ENCODE measurements around the gene SLC43A3.

Gene SLC43A3

GRCh38 chr11:57427727-57428082 lies 784 bp upstream of the SLC43A3 start:
- no peak for DNase-seq (ENCODE audit: low read depth, low spot score)

- DNase-seq (ENCODE audit: low read depth, low spot score): no peak
Observed at GRCh38 chr11:57426439-57426928, 437 bp downstream of the SLC43A3 start.

GRCh38 chr11:57425565-57426438 lies 1.1 kb downstream of the SLC43A3 start:
- no peak for DNase-seq (ENCODE audit: low read depth, low spot score)

- peak; percentile 43 for DNase-seq (ENCODE audit: low read depth, low spot score)
Observed at GRCh38 chr11:57424792-57425564, 1.9 kb downstream of the SLC43A3 start.

GRCh38 chr11:57424137-57424791 lies 2.7 kb downstream of the SLC43A3 start:
- DNase-seq (ENCODE audit: low read depth, low spot score): no peak

- no peak for DNase-seq (ENCODE audit: low read depth, low spot score)
Observed at GRCh38 chr11:57422669-57423068, 4.3 kb downstream of the SLC43A3 start.

GRCh38 chr11:57421805-57422204 lies 5.1 kb downstream of the SLC43A3 start:
- no peak for DNase-seq (ENCODE audit: low read depth, low spot score)

GRCh38 chr11:57421066-57421465 lies 5.9 kb downstream of the SLC43A3 start:
- no peak for DNase-seq (ENCODE audit: low read depth, low spot score)

GRCh38 chr11:57419146-57419545 lies 7.8 kb downstream of the SLC43A3 start:
- DNase-seq (ENCODE audit: low read depth, low spot score): no peak

- no peak for DNase-seq (ENCODE audit: low read depth, low spot score)
Observed at GRCh38 chr11:57418131-57418530, 8.8 kb downstream of the SLC43A3 start.

GRCh38 chr11:57417056-57417455 lies 9.9 kb downstream of the SLC43A3 start:
- DNase-seq (ENCODE audit: low read depth, low spot score): no peak

GRCh38 chr11:57416436-57416835 lies 10.5 kb downstream of the SLC43A3 start:
- no peak for DNase-seq (ENCODE audit: low read depth, low spot score)

- no peak for DNase-seq (ENCODE audit: low read depth, low spot score)
Observed at GRCh38 chr11:57414612-57415212, 12.2 kb downstream of the SLC43A3 start.

- no peak for DNase-seq (ENCODE audit: low read depth, low spot score)
Observed at GRCh38 chr11:57413681-57414080, 13.2 kb downstream of the SLC43A3 start.

GRCh38 chr11:57410287-57410686 lies 16.6 kb downstream of the SLC43A3 start:
- no peak for DNase-seq (ENCODE audit: low read depth, low spot score)

GRCh38 chr11:57409321-57410100 lies 17.4 kb downstream of the SLC43A3 start:
- DNase-seq (ENCODE audit: low read depth, low spot score): no peak

GRCh38 chr11:57408771-57409170 lies 18.1 kb downstream of the SLC43A3 start:
- no peak for DNase-seq (ENCODE audit: low read depth, low spot score)

GRCh38 chr11:57407941-57408475 lies 18.9 kb downstream of the SLC43A3 start:
- DNase-seq (ENCODE audit: low read depth, low spot score): no peak

- DNase-seq (ENCODE audit: low read depth, low spot score): no peak
Observed at GRCh38 chr11:57407010-57407920, 19.7 kb downstream of the SLC43A3 start.

Measured in brain pericyte (primary cell).